GM21423 (cell line): ENCODE data around the gene TNIK.
"Not testable (repeated sequence)": the region's sequence is repeated elsewhere in the genome, so short reads cannot be mapped to it uniquely, and the experiment has no call there.

Source experiments
- ATAC-seq: cut with Tn5 transposase; IDR thresholded peaks from one replicate; pipeline ENCODE4 v1.9.1; 2021; ENCODE audit warnings: mild to moderate bottlenecking, moderate library complexity; ENCODE audit not compliant: unreplicated experiment

The TNIK gene

GRCh38 chr3:171388527-171388926 lies 71.7 kb downstream of the TNIK start:
- no peak for ATAC-seq

GRCh38 chr3:171387062-171387461 lies 73.1 kb downstream of the TNIK start:
- ATAC-seq, result no peak

- no peak for ATAC-seq
These were observed 75.1 kb downstream of the TNIK start for GRCh38 chr3:171385086-171385485.

GRCh38 chr3:171384101-171384891 lies 75.9 kb downstream of the TNIK start:
- no peak for ATAC-seq

GRCh38 chr3:171383206-171384018 lies 76.8 kb downstream of the TNIK start:
- no peak for ATAC-seq

- not testable (repeated sequence) for ATAC-seq
These were observed 77.9 kb downstream of the TNIK start for GRCh38 chr3:171382347-171382746.

- ATAC-seq, result no peak
These were observed 79.3 kb downstream of the TNIK start for GRCh38 chr3:171380711-171381425.

GRCh38 chr3:171379961-171380483 lies 80.2 kb downstream of the TNIK start:
- ATAC-seq, result no peak

GRCh38 chr3:171379281-171379680 lies 80.9 kb downstream of the TNIK start:
- no peak for ATAC-seq

- ATAC-seq, result no peak
These were observed 81.6 kb downstream of the TNIK start for GRCh38 chr3:171378586-171378985.

GRCh38 chr3:171377859-171378258 lies 82.3 kb downstream of the TNIK start:
- ATAC-seq, result no peak

GRCh38 chr3:171376596-171376947 lies 83.6 kb downstream of the TNIK start:
- ATAC-seq, result no peak

GRCh38 chr3:171375666-171376595 lies 84.3 kb downstream of the TNIK start:
- ATAC-seq, result peak; percentile 43

- no peak for ATAC-seq
These were observed 85.4 kb downstream of the TNIK start for GRCh38 chr3:171374661-171375285.

- ATAC-seq, result no peak
These were observed 85.9 kb downstream of the TNIK start for GRCh38 chr3:171374260-171374659.

GRCh38 chr3:171373711-171374110 lies 86.5 kb downstream of the TNIK start:
- no peak for ATAC-seq

- ATAC-seq, result no peak
These were observed 87.5 kb downstream of the TNIK start for GRCh38 chr3:171372694-171373093.

GRCh38 chr3:171371354-171371753 lies 88.9 kb downstream of the TNIK start:
- no peak for ATAC-seq

- no peak for ATAC-seq
These were observed 91.0 kb downstream of the TNIK start for GRCh38 chr3:171369156-171369555.

- ATAC-seq, result not testable (repeated sequence)
These were observed 93.5 kb downstream of the TNIK start for GRCh38 chr3:171366738-171367137.
